ENCODE data around the gene RHOBTB3. TPM values are rescaled to one million over a fixed set of nuclear protein-coding genes. Genes with fewer than 3 reads are reported as not detected.
A peak's percentile ranks its signal among the peaks of the same experiment; 100 is the strongest.

Gene RHOBTB3
- total RNA-seq, 2 experiments from 2014 or later: 0.74 to 1.4 TPM

GRCh38 chr5:95817430-95817829 is 86.3 kb downstream of the RHOBTB3 start:
- peak overlapping the region; percentile 43 for H3K27ac Mint-ChIP-seq
- CTCF ChIA-PET: interaction anchor here (0.6 to 1.5 kb wide), 3 partner anchors 36 to 37 kb away, joined by 3 to 8 read pairs (median 3); no protein-coding TSS in a partner anchor
- POLR2A ChIA-PET: no interaction called here
- no peaks in the 10 kb centered on the region for H3K27me3 Mint-ChIP-seq
- no peaks in the 10 kb centered on the region for H3K9me3 Mint-ChIP-seq
- H3K4me1 Mint-ChIP-seq: peaks cover 72% of the 10 kb centered on the region
- peaks cover 64% of the 10 kb centered on the region for H3K36me3 Mint-ChIP-seq (ENCODE audit: low read depth)
- H3K4me3 Mint-ChIP-seq: peak overlapping the region; percentile 72
- no peak for DNase-seq

DNA sequence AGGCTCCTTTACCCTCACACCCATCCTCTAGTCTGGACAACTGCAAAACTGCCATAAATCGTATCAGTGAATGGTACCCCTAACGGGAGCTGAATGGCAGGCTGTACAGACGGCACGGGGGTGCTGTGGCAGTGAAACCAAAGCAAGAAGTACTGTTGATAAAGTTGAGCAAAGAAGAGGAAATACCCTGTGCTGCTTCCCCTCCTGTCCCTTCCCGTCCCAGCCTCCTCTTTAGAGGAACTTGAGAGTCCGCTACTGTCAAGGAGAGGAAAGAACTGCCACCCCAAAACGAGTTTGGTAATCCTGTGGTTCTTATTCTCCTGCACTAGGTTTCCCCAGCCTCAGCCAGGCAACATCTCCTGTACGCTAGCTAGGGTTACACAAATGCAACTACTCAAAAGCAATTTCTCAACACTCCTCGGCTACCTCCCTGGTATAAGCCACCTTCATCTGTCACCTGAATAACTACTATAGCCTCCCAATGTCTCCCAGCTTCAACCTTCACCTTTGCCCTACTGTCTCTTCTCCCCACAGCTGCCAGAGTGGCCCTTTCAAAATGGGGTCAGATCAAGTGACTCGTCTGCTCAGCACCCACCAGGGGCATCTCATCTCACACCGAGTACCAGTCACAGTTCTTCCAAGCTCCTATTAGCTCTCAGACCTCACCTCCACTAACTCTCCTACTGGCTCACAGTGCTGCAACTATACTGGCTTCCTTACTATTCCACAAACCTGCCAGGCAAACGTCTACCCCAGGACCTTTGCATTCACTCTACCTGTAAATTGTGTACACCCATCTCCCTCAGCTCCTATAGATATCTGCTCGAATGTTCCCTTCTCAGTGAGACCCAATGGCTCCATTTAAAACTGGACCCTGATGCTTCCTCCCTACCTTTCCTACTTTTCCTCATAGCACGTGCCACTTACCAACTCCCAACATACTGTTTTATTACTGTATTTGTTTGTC is 87.3 kb downstream of the RHOBTB3 start:
- Mint-ChIP-seq H3K4me3 (peak overlapping the region; percentile 72), H3K9me3 (no peaks in the 10 kb centered on the region), H3K4me1 (peaks cover 71% of the 10 kb centered on the region), H3K27me3 (no peaks in the 10 kb centered on the region), H3K36me3 (ENCODE audit: low read depth) (peaks cover 55% of the 10 kb centered on the region), H3K27ac (peak overlapping the region; percentile 71)
- POLR2A ChIA-PET: no interaction called here
- DNase-seq: no peak
- CTCF ChIA-PET: interaction anchor here (0.6 to 1.5 kb wide), 5 partner anchors 9 to 1333 kb away, joined by 3 to 8 read pairs (median 4); no protein-coding TSS in a partner anchor

- H3K27ac Mint-ChIP-seq: peak overlapping the region; percentile 93
- ChIA-PET CTCF (interaction anchor here (0.9 to 4.3 kb wide), 6 partner anchors 13 to 177 kb away, joined by 3 to 32 read pairs (median 5); no protein-coding TSS in a partner anchor), POLR2A (no interaction called here)
- peaks cover 73% of the 10 kb centered on the region for H3K4me1 Mint-ChIP-seq
- DNase-seq: no peak
- H3K9me3 Mint-ChIP-seq: no peaks in the 10 kb centered on the region
- H3K4me3 Mint-ChIP-seq: peak overlapping the region; percentile 91
- H3K36me3 Mint-ChIP-seq (ENCODE audit: low read depth): peaks cover 31% of the 10 kb centered on the region
- H3K27me3 Mint-ChIP-seq: no peaks in the 10 kb centered on the region
These were observed 90.2 kb downstream of the RHOBTB3 start for GRCh38 chr5:95821110-95822021.

- peak; percentile 27 for DNase-seq
- H3K4me3 Mint-ChIP-seq: peak overlapping the region; percentile 91
- H3K4me1 Mint-ChIP-seq: peaks cover 68% of the 10 kb centered on the region
- peaks cover 24% of the 10 kb centered on the region for H3K36me3 Mint-ChIP-seq (ENCODE audit: low read depth)
- no peaks in the 10 kb centered on the region for H3K9me3 Mint-ChIP-seq
- H3K27ac Mint-ChIP-seq: peak overlapping the region; percentile 93
- no peaks in the 10 kb centered on the region for H3K27me3 Mint-ChIP-seq
- CTCF ChIA-PET: interaction anchor here (1.1 to 4.3 kb wide), 6 partner anchors 13 to 178 kb away, joined by 3 to 32 read pairs (median 8); no protein-coding TSS in a partner anchor
- POLR2A ChIA-PET: no interaction called here
These were observed 91.0 kb downstream of the RHOBTB3 start for GRCh38 chr5:95822043-95822541.

DNA sequence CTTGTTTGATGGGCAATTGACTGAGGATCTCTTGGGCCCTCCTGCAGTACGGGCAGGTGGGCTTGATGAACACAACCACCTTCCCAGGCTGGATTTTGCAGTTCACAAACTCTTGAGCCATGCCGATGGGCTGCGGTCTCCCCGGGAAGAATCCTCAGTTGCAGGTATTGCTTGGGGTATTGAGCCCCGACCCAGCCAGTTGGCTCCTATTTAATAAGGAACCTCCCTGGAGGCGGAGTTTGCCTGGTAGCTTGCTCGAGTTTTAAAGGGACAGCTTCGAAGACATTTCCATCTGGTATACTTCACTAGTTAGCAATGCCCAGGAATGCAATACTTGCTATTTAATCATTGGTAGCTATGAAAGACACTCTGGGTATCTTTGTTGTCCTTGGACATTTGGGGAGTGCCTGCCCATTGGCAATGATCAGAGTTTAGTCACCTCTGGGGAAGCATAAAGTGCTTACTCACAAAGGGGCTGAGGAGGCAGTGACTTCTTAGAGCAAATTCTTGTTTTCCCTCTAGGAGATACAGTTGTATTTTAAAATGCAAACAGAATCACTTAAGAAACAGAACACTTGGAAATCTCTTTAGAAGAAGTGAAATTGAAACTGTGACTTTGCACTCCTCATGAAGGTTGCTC is 91.5 kb downstream of the RHOBTB3 start, which contains the start of gene GLRX:
Gene GLRX, minus strand, starts transcription at position 185 of the 640 bp plus-strand sequence. Its CDS starts 64 bp downstream, at position 121.
- Mint-ChIP-seq H3K4me1 (peaks cover 69% of the 10 kb centered on the region), H3K4me3 (peak within 1 kb of the TSS; percentile 91), H3K27me3 (no peaks in the 10 kb centered on the region), H3K9me3 (no peaks in the 10 kb centered on the region), H3K36me3 (ENCODE audit: low read depth) (peaks cover 19% of the 10 kb centered on the region), H3K27ac (peak within 1 kb of the TSS; percentile 93)
- ChIA-PET CTCF (interaction anchor here (0.8 to 4.3 kb wide), 6 partner anchors 12 to 41 kb away, joined by 3 to 32 read pairs (median 8); no protein-coding TSS in a partner anchor), POLR2A (no interaction called here)
- DNase-seq: peak; percentile 77

DNA sequence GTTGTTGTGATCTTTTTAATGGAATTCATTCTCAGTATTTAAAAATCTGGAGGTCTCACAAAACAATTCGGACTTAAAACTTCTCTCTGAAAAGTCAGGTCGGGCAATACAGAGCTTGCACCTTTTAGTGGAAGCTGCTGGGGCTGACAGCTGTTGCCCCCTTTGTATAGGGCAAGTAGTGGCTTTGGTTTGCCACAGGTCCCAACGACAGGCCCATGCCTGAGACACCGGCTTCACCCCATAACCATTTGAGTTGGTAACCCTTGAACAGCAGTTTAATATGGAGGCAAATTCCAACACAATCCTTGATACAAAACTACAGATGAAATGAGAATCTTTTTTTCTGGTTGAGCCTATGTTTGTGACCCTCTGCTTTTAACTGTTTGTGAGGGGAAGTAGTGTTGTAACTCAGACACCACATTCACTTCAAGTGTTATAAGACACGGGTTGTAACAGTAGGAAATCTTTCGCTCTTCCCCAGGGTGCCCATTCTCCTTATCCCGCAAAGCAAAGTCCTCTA is 92.1 kb downstream of the RHOBTB3 start:
- POLR2A ChIA-PET: no interaction called here
- H3K27me3 Mint-ChIP-seq: no peaks in the 10 kb centered on the region
- no peaks in the 10 kb centered on the region for H3K9me3 Mint-ChIP-seq
- H3K4me3 Mint-ChIP-seq: peak overlapping the region; percentile 91
- CTCF ChIA-PET: interaction anchor here (0.5 to 4.3 kb wide), 8 partner anchors 9 to 503 kb away, joined by 3 to 32 read pairs (median 8); no protein-coding TSS in a partner anchor
- no peak for DNase-seq
- peaks cover 66% of the 10 kb centered on the region for H3K4me1 Mint-ChIP-seq
- H3K27ac Mint-ChIP-seq: peak overlapping the region; percentile 93
- peaks cover 14% of the 10 kb centered on the region for H3K36me3 Mint-ChIP-seq (ENCODE audit: low read depth)

GRCh38 chr5:95823738-95824609 is 92.8 kb downstream of the RHOBTB3 start:
- CTCF ChIA-PET: interaction anchor here (0.5 to 4.3 kb wide), 10 partner anchors 8 to 502 kb away, joined by 3 to 32 read pairs (median 5); no protein-coding TSS in a partner anchor
- peak; percentile 84 for DNase-seq
- Mint-ChIP-seq H3K9me3 (no peaks in the 10 kb centered on the region), H3K27me3 (no peaks in the 10 kb centered on the region), H3K4me1 (peaks cover 60% of the 10 kb centered on the region), H3K36me3 (ENCODE audit: low read depth) (peaks cover 8% of the 10 kb centered on the region), H3K27ac (peak overlapping the region; percentile 93), H3K4me3 (peak overlapping the region; percentile 91)
- POLR2A ChIA-PET: no interaction called here

DNA sequence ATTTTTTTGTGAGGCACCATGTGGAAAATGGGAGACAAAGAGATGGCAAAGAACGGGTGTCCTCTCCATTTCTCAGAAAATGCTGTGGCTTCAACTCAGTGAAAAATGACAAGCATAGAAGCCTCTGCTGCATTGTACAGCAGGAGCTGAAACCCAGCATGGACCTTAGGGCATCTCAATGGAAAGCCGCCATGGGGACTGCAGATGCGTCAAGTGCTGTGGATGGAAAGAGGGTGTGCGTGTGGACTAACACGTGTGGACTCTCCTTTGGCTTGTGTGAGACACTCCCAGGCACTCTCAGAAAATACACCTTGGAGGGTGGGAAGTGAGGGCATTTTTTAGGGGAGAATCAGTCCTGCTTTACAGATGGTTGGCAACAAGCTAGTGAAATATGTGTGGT is 93.6 kb downstream of the RHOBTB3 start:
- Mint-ChIP-seq H3K27me3 (no peaks in the 10 kb centered on the region), H3K9me3 (no peaks in the 10 kb centered on the region), H3K4me1 (peaks cover 53% of the 10 kb centered on the region), H3K27ac (peak overlapping the region; percentile 93), H3K4me3 (peak overlapping the region; percentile 91), H3K36me3 (ENCODE audit: low read depth) (peaks cover 8% of the 10 kb centered on the region)
- POLR2A ChIA-PET: no interaction called here
- CTCF ChIA-PET: interaction anchor here (1.0 to 4.3 kb wide), 6 partner anchors 10 to 34 kb away, joined by 4 to 32 read pairs (median 5); no protein-coding TSS in a partner anchor
- DNase-seq: no peak

- no peaks in the 10 kb centered on the region for H3K27me3 Mint-ChIP-seq
- ChIA-PET CTCF (interaction anchor here (1.0 to 3.7 kb wide), 4 partner anchors 9 to 32 kb away, joined by 4 to 18 read pairs (median 5); no protein-coding TSS in a partner anchor), POLR2A (no interaction called here)
- H3K9me3 Mint-ChIP-seq: no peaks in the 10 kb centered on the region
- H3K4me1 Mint-ChIP-seq: peaks cover 51% of the 10 kb centered on the region
- H3K36me3 Mint-ChIP-seq (ENCODE audit: low read depth): peaks cover 8% of the 10 kb centered on the region
- peak overlapping the region; percentile 26 for H3K4me3 Mint-ChIP-seq
- no peak for DNase-seq
- peak overlapping the region; percentile 93 for H3K27ac Mint-ChIP-seq
These were observed 94.4 kb downstream of the RHOBTB3 start for GRCh38 chr5:95825495-95825894.

DNA sequence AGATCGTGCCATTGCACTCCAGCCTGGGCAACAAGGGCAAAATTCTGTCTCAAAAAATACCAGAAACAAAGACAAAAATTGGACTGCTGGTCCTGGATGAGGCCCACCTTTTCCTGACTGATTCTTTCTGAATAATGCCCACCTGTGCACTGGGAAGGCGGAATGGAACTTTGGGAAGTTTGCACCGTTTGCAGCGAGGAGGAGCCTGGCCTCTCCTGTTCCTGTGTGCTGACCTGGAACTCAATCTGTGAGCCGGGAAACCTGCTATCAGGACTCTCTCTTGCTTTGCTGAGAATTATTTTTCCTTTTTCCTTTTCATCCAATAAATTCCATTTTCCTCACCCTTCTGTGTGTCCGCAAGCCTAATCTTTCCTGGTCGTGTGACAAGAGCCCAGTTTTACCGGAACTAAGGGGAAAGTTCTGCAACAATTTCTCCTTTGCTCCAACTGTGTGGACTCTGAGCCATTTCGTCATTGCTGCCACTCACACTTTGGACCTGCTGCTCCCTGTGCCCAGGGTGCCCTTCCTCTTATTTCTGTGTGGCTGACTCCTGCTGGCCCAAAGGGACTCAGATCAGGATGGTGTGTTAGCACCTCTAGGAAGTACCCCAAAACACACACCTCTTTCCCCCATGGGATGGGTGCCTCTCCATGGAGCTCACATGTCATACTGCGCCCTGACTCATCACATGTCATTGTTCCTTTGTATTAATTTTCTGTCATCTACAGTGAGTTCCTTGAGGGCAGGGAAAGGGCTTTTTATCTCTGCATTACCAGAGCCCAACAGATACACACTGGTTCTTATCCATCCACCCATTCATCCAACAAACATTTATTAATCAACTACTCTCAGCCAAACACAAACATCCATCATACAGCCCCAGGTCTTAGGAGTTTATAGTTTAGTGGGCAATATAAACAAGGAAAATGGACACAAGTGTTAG is 96.1 kb downstream of the RHOBTB3 start:
- POLR2A ChIA-PET: no interaction called here
- no peak overlapping the region for H3K27ac Mint-ChIP-seq
- peaks cover 3% of the 10 kb centered on the region for H3K36me3 Mint-ChIP-seq (ENCODE audit: low read depth)
- peaks cover 46% of the 10 kb centered on the region for H3K4me1 Mint-ChIP-seq
- H3K4me3 Mint-ChIP-seq: no peak overlapping the region
- no peaks in the 10 kb centered on the region for H3K27me3 Mint-ChIP-seq
- no peaks in the 10 kb centered on the region for H3K9me3 Mint-ChIP-seq
- CTCF ChIA-PET: no interaction called here
- DNase-seq: no peak

Measured in activated CD4-positive, alpha-beta T cell treated with anti-CD3 and anti-CD28 coated beads, Interleukin-2, amount 10 ng/mL, durations not matched to agents 7 days and 5 days (primary cell).